Measurements from ENCODE around the gene E4F1. TPM values are rescaled to one million over a fixed set of nuclear protein-coding genes. Genes with fewer than 3 reads are reported as not detected.
"Not testable (repeated sequence)": the region's sequence is repeated elsewhere in the genome, so short reads cannot be mapped to it uniquely, and the experiment has no call there.

E4F1 gene
- total RNA-seq, 4 donors from 2014 or later = 30.6 to 60.6 (median 45.2) TPM

- TF ChIP-seq POLR2A (IDR thresholded peaks at IDR 0.05) (no peak), EP300 (IDR thresholded peaks at IDR 0.05) (no peak), CTCF (IDR thresholded peaks at IDR 0.05) (no peak)
- no peaks in the 10 kb centered on the region for H3K9me3 ChIP-seq
- peaks cover 0 to 62% (median 7%) of the 10 kb centered on the region in 3 donors for H3K36me3 ChIP-seq
- no peak for DNase-seq (ENCODE audit: low spot score in 2 of 2)
- H3K4me1 ChIP-seq = peaks cover 0 to 22% (median 12%) of the 10 kb centered on the region in 4 donors
- WGBS, 2 donors = 83 to 87% methylated on average over 10 to 11 of the region's 11 CpGs
- no peak overlapping the region for H3K27ac ChIP-seq
- H3K27me3 ChIP-seq = no peaks in the 10 kb centered on the region
- no peak overlapping the region for H3K4me3 ChIP-seq
Observed at GRCh38 chr16:2253293-2253692, 29.9 kb downstream of the E4F1 start.

- 90 to 91% methylated on average over 12 of the region's 12 CpGs for WGBS, 2 donors
- DNase-seq (ENCODE audit: low spot score in 2 of 2) = no peak
- no peak for TF ChIP-seq CTCF (IDR thresholded peaks at IDR 0.05)
- TF ChIP-seq EP300 (IDR thresholded peaks at IDR 0.05) = no peak
- TF ChIP-seq POLR2A (IDR thresholded peaks at IDR 0.05) = no peak
- peaks cover 0 to 89% (median 13%) of the 10 kb centered on the region in 3 donors for H3K36me3 ChIP-seq
- no peak overlapping the region for H3K27ac ChIP-seq
- H3K4me3 ChIP-seq = no peak overlapping the region
- H3K27me3 ChIP-seq = no peaks in the 10 kb centered on the region
- peaks cover 0 to 8% (median 8%) of the 10 kb centered on the region in 4 donors for H3K4me1 ChIP-seq
- H3K9me3 ChIP-seq = no peaks in the 10 kb centered on the region
Observed at GRCh38 chr16:2256531-2257140, 33.2 kb downstream of the E4F1 start.

DNA sequence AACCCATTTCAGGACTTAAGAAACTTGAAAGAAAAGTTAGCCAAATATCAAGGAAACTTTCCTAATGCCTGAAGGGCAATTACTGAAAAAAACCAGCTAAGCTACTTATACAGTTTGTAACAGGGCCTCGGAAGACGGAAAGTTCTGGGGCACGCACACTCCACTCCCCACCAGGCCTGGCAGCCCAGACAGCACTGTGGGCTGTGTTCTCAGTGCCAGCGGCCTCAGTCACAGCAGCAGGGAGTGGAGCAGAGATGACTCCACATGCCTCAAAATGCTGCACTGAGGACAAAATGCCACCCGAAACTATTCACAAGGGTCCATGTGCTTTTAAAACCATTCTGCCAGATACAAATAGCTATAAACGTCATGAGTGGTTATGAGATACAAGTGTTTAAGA, 34.3 kb downstream of the E4F1 start:
- DNase-seq (ENCODE audit: low spot score in 2 of 2) = no peak
- TF ChIP-seq CTCF (IDR thresholded peaks at IDR 0.05) (no peak), POLR2A (IDR thresholded peaks at IDR 0.05) (no peak), EP300 (IDR thresholded peaks at IDR 0.05) (no peak)
- no peaks in the 10 kb centered on the region for H3K9me3 ChIP-seq
- peaks cover 0 to 98% (median 19%) of the 10 kb centered on the region in 3 donors for H3K36me3 ChIP-seq
- no peak overlapping the region for H3K27ac ChIP-seq
- 90 to 93% methylated on average over 6 of the region's 6 CpGs for WGBS, 2 donors
- H3K27me3 ChIP-seq = no peaks in the 10 kb centered on the region
- no peak overlapping the region for H3K4me3 ChIP-seq
- no peaks in the 10 kb centered on the region for H3K4me1 ChIP-seq

DNA sequence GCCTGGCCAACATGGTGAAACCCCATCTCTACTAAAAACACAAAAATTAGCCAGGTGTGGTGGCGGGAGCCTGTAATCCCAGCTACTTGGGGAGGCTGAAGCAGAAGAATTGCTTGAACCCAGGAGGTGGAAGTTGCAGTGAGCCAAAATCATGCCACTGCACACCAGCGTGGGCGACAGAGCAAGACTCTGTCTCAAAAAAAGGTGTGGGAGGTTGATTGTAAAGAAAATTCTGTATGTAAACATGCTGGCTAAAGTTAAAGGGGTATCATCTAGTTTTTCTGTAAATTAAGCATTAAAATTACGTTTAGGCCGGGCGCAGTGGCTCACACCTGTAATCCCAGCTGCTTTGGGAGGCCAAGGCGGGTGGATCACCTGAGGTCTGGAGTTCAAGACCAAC, 35.1 kb downstream of the E4F1 start:
- not testable (repeated sequence) for H3K4me3 ChIP-seq; H3K27ac ChIP-seq; DNase-seq (ENCODE audit: low spot score in 2 of 2); H3K4me1 ChIP-seq; H3K9me3 ChIP-seq; H3K27me3 ChIP-seq
- peaks cover 0 to 98% (median 19%) of the 10 kb centered on the region in 3 donors for H3K36me3 ChIP-seq
- 90 to 93% methylated on average over 7 of the region's 7 CpGs for WGBS, 2 donors

DNA sequence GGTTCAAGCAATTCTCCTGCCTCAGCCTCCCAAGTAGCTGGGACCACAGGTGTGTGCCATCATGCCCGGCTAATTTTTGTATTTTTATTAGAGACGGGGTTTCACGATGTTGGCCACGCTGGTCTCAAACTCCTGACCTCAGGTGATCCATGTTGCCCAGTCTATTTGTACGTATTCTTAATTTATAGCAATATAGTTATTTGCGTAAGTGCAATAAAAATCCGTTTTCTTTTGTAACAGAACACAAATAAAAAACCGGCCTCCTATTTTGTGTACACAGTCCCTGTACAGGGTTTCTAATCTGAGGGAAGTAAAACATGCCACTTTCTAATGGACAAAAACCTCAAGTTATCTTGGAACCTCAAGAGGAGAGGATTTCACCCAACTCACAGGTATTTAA, 36.9 kb downstream of the E4F1 start:
- H3K36me3 ChIP-seq = peaks cover 0 to 91% (median 15%) of the 10 kb centered on the region in 3 donors
- peaks cover 0 to 11% (median 0%) of the 10 kb centered on the region in 4 donors for H3K4me1 ChIP-seq
- H3K9me3 ChIP-seq = no peaks in the 10 kb centered on the region
- WGBS, 2 donors = 95 to 98% methylated on average over 8 of the region's 8 CpGs
- H3K27me3 ChIP-seq = no peaks in the 10 kb centered on the region
- H3K27ac ChIP-seq = no peak overlapping the region
- TF ChIP-seq EP300 (IDR thresholded peaks at IDR 0.05) (no peak), POLR2A (IDR thresholded peaks at IDR 0.05) (no peak), CTCF (IDR thresholded peaks at IDR 0.05) (no peak)
- H3K4me3 ChIP-seq = no peak overlapping the region
- DNase-seq (ENCODE audit: low spot score in 2 of 2) = no peak

DNA sequence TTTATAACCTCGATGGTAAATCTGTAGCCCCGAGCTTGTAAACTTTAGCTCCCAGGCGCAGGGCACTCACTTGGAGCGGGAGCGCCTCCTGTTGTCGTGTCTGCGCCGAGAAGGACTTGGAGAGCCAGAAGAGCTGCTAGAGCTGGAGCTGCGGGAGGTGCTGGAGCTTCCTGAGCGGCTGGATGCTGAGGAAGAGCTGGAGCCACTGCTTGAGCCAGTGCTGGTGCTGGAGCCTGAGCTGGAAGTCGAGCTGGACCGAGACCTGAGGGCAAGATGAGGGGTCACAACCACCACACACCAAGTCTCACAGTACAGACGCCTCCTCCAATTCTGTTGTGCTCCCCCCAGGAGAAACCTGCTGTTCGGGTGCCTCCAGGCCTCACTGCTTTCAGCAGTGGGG, 39.6 kb downstream of the E4F1 start:
- DNase-seq (ENCODE audit: low spot score in 2 of 2); H3K9me3 ChIP-seq; H3K27ac ChIP-seq; H3K27me3 ChIP-seq; H3K4me3 ChIP-seq: not testable (repeated sequence)
- peaks cover 0 to 28% (median 7%) of the 10 kb centered on the region in 4 donors for H3K4me1 ChIP-seq
- WGBS, 2 donors = 81 to 86% methylated on average over 13 to 14 of the region's 14 CpGs
- peaks cover 0 to 63% (median 11%) of the 10 kb centered on the region in 3 donors for H3K36me3 ChIP-seq

DNA sequence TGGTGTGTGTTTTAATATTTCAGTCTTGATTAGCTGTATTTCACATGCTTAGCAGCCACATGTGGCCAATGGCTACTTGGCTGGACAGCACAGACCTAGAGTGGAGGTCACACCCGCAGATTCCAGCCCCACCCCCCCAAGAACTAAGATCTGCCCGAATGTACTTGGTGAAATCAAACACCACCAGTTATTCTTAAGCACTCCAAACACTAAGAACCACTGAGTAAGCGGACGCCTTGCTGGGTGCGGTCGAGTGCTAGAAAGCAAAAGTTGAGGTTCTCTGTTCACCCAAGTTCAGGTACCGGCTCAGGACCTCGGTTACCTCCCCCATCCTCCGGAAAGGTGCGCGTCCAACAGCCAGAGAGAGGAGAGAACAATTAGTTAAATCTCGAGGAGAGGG, 43.5 kb downstream of the E4F1 start:
- Histone ChIP-seq H3K4me3 (peak overlapping the region; percentile 67 to 94 (median 76)), H3K4me1 (peaks cover 0 to 57% (median 17%) of the 10 kb centered on the region in 4 donors), H3K36me3 (peaks cover 0 to 27% (median 4%) of the 10 kb centered on the region in 3 donors), H3K27ac (peak overlapping the region in 1 of 4 donors; percentile 95)
- not testable (repeated sequence) for H3K9me3 ChIP-seq; DNase-seq (ENCODE audit: low spot score in 2 of 2); H3K27me3 ChIP-seq
- WGBS, 2 donors = 4 to 9% methylated on average over 9 to 11 of the region's 12 CpGs

DNA sequence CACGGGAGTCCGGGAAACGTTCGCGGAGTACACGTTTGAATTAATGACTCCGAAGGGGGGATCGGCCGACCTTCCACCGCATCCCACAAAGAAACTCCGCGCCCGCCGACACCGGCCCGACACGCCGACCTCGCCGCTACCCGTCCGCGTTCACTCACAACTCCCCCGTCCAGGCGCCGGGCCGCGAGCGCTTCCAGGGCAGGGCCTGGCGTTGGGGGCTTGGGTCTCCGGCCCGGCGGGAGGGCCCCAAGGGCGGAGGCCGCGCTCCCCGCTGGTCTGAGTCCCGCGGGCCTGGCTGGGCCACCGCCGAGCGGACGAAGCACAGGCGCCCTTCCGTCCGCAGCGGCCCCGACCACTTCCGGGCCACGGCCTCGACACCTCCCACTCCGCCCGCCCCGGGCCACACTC, 44.1 kb downstream of the E4F1 start:
- H3K27me3 ChIP-seq; H3K9me3 ChIP-seq; DNase-seq (ENCODE audit: low spot score in 2 of 2): not testable (repeated sequence)
- WGBS, 2 donors = 0 to 1% methylated on average over 23 to 31 of the region's 54 CpGs
- H3K36me3 ChIP-seq = peaks cover 0 to 20% (median 2%) of the 10 kb centered on the region in 3 donors
- H3K4me3 ChIP-seq = peak overlapping the region; percentile 67 to 94 (median 76)
- H3K4me1 ChIP-seq = peaks cover 0 to 59% (median 17%) of the 10 kb centered on the region in 4 donors
- H3K27ac ChIP-seq = peak overlapping the region; percentile 89 to 97 (median 96)

All from tibial nerve (tissue), 4 donors.